IPS DF 6.9 (cell line): ENCODE measurements around the gene ACAP3.

Experiments
- DNase-seq: peaks from one replicate; pipeline ENCODE4 v3.0.0-alpha.2; 2013; ENCODE audit warnings: low read depth, low spot score
- H3K27ac ChIP-seq: one replicate; pipeline ENCODE4 v1.5.1; 2013; ENCODE audit warnings: low read length, control low read depth
- H3K27me3 ChIP-seq: 2 replicates; pipeline ENCODE4 v1.6.1; 2013; ENCODE audit warnings: mild to moderate bottlenecking, low read length; ENCODE audit not compliant: control insufficient read depth, insufficient read depth
- H3K36me3 ChIP-seq: 2 replicates; pipeline ENCODE4 v1.6.1; 2013; ENCODE audit warnings: low read length; ENCODE audit not compliant: control insufficient read depth, insufficient read depth
- H3K4me1 ChIP-seq: 2 replicates; pipeline ENCODE4 v1.6.1; 2013; ENCODE audit warnings: low read length; ENCODE audit not compliant: control insufficient read depth, insufficient read depth
- H3K4me3 ChIP-seq: 2 replicates; pipeline ENCODE4 v1.5.1; 2013; ENCODE audit warnings: mild to moderate bottlenecking, low read length
- H3K9me3 ChIP-seq: 2 replicates; pipeline ENCODE4 v1.6.1; 2013; ENCODE audit warnings: low read length, inconsistent platforms; ENCODE audit not compliant: control insufficient read depth, insufficient read depth
- WGBS: extraction: QIAGEN DNeasy Blood & Tissue Kit; methylation state at CpG from one replicate; pipeline ENCODE4 v1.1.7; 2013; ENCODE audit warnings: mixed read lengths, missing lambda C conversion rate; ENCODE audit not compliant: insufficient read length, insufficient coverage; 5-methylcytosine and 5-hydroxymethylcytosine counted together

The ACAP3 gene

DNA sequence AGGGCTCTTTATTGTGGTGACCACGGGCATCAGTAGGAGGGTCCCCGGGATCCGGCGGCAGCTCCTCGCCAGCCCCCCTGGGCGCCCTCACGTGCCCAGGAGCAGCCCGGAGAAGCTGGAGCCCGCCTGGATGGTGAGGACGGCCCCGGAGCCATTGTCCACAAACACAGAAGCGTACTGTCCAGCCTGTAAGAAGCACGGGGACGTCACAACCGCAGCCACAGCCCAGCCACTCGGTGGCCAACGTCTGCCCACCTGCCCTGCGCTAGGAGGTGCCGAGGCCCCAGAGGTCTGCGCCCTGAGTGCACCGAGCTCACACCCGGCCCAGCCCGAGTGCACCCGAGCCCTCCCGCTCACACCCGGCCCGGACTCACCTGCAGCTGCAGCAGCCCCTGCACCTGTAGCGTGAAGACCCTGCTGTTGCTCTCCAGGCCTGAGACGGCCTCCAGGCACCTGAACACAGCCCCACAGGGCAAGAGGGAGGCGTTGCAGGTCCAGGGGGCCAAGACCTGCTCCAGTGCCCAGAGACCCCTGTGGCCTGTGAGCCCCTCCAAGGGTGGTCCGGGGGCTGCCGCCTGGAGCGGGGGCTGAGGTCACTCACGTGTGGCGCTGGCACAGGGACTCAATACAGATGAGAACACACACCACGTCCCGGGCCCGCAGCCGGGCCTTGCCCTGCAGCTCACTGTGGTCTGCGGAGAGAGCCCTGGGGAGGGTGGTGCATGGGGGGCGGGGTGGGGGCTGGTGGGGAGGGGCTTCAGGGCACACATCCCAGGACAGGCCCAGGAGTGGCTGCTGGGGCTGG is 65.1 kb downstream of the ACAP3 start:
- Histone ChIP-seq H3K36me3 (no peaks in the 10 kb centered on the region), H3K27me3 (no peaks in the 10 kb centered on the region; the same call in 1 of the 2 replicates), H3K4me1 (peaks cover 8% of the 10 kb centered on the region), H3K27ac (no peak overlapping the region), H3K9me3 (no peaks in the 10 kb centered on the region), H3K4me3 (no peak overlapping the region)
- no peak for DNase-seq
- no CpG with 5 or more reads among the region's 41 CpGs for WGBS
